ENCODE data around the gene GSN. TPM values are rescaled to one million over a fixed set of nuclear protein-coding genes. Genes with fewer than 3 reads are reported as not detected.
A peak's percentile ranks its signal among the peaks of the same experiment; 100 is the strongest.

The GSN gene
- total and polyA plus RNA-seq, 2 of the 13 experiments (the other 11 are each of a cell fraction or from before 2014, with no cell fraction given): 294 to 307 TPM

GRCh38 chr9:121286973-121287741, 19.2 kb downstream of the GSN start (continued):
- TF ChIP-seq ZBTB7A (CRISPR knock-in tag; IDR thresholded peaks at IDR 0.05) (no peak), FOXK2 (IDR thresholded peaks at IDR 0.05) (no peak), ZSCAN22 (CRISPR knock-in tag; IDR thresholded peaks at IDR 0.05) (no peak), KAT7 (CRISPR knock-in tag; IDR thresholded peaks at IDR 0.05; ENCODE audit: borderline replicate concordance) (no peak), NR2C2 (CRISPR knock-in tag; IDR thresholded peaks at IDR 0.05; ENCODE audit: borderline replicate concordance) (no peak), YEATS4 (CRISPR knock-in tag; IDR thresholded peaks at IDR 0.05; ENCODE audit: borderline replicate concordance) (0 out of 2 replicates have a peak, but pooled peaks have one; percentile 6), ETV5 (CRISPR knock-in tag; IDR thresholded peaks at IDR 0.05; ENCODE audit: borderline replicate concordance) (peak; percentile 46; the same call in 1 of the 2 replicates), ZKSCAN1 (IDR thresholded peaks at IDR 0.05; ENCODE audit: low read length) (no peak), TFDP2 (CRISPR knock-in tag; IDR thresholded peaks at IDR 0.05) (no peak), CEBPB (IDR thresholded peaks at IDR 0.05; ENCODE audit: borderline replicate concordance, low read depth, low read length) (no peak), CSRNP2 (CRISPR knock-in tag; conservative IDR thresholded peaks at IDR 0.05; ENCODE audit: low read depth) (no peak), SRF (IDR thresholded peaks at IDR 0.05; ENCODE audit: low read depth, low read length) (no peak), SOX5 (CRISPR knock-in tag; IDR thresholded peaks at IDR 0.05; ENCODE audit: borderline replicate concordance) (peak; percentile 97), ZNF720 (CRISPR knock-in tag; IDR thresholded peaks at IDR 0.05) (no peak), ZBTB42 (CRISPR knock-in tag; IDR thresholded peaks at IDR 0.05) (no peak), ZNF160 (CRISPR knock-in tag; IDR thresholded peaks at IDR 0.05) (no peak), REXO4 (CRISPR knock-in tag; IDR thresholded peaks at IDR 0.05; ENCODE audit: borderline replicate concordance) (no peak), SAFB2 (CRISPR knock-in tag; IDR thresholded peaks at IDR 0.05; ENCODE audit: borderline replicate concordance, low read depth) (no peak), ZBTB7B (CRISPR knock-in tag; IDR thresholded peaks at IDR 0.05) (peak; percentile 47; the same call in 1 of the 2 replicates), RBFOX2 (IDR thresholded peaks at IDR 0.05; ENCODE audit: low read depth, low read length) (0 out of 2 replicates have a peak, but pooled peaks have one; percentile 24)
- TF ChIP-seq, protein P1, sequence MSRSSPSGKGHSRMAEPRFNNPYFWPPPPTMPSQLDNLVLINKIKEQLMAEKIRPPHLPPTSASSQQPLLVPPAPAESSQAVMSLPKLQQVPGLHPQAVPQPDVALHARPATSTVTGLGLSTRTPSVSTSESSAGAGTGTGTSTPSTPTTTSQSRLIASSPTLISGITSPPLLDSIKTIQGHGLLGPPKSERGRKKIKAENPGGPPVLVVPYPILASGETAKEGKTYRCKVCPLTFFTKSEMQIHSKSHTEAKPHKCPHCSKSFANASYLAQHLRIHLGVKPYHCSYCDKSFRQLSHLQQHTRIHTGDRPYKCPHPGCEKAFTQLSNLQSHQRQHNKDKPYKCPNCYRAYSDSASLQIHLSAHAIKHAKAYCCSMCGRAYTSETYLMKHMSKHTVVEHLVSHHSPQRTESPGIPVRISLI (CRISPR knock-in tag; IDR thresholded peaks at IDR 0.05; ENCODE audit: borderline replicate concordance): peak; percentile 70; the same call in 1 of the 2 replicates
- TF ChIP-seq, protein P2, sequence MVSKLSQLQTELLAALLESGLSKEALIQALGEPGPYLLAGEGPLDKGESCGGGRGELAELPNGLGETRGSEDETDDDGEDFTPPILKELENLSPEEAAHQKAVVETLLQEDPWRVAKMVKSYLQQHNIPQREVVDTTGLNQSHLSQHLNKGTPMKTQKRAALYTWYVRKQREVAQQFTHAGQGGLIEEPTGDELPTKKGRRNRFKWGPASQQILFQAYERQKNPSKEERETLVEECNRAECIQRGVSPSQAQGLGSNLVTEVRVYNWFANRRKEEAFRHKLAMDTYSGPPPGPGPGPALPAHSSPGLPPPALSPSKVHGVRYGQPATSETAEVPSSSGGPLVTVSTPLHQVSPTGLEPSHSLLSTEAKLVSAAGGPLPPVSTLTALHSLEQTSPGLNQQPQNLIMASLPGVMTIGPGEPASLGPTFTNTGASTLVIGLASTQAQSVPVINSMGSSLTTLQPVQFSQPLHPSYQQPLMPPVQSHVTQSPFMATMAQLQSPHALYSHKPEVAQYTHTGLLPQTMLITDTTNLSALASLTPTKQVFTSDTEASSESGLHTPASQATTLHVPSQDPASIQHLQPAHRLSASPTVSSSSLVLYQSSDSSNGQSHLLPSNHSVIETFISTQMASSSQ (IDR thresholded peaks at IDR 0.05; ENCODE audit: low read depth): no peak
- TF ChIP-seq, protein P2 (CRISPR knock-in tag; IDR thresholded peaks at IDR 0.05; ENCODE audit: borderline replicate concordance): no peak

All from HepG2 (cell line).